H1 (cell line): ENCODE data around the gene CTPS1. TPM values are rescaled to one million over a fixed set of nuclear protein-coding genes. Genes with fewer than 3 reads are reported as not detected.

Experiments
- CTCF ChIA-PET: fragments of 300-600 bp; sonication (Branson Sonifier 250); formaldehyde crosslinking; loops from one replicate; lab custom pipeline; 2021; ENCODE audit not compliant: partially characterized antibody; lab: Charles Lee
- POLR2A ChIA-PET: fragments of 300-600 bp; sonication (Branson Sonifier 250); formaldehyde crosslinking; loops from one replicate; lab custom pipeline; 2021; ENCODE audit warnings: inconsistent platforms; ENCODE audit not compliant: partially characterized antibody; lab: Charles Lee
- DNase-seq, 2 experiments: peaks; one replicate each; pipeline versions ENCODE4 v3.0.0 to v3.0.0-alpha.2; 2010 to 2022; ENCODE audit warnings: low spot score in 2 of 2, low read depth in 1 of 2, mixed read lengths in 1 of 2
- FAIRE-seq: peaks from 2 replicates; lab custom pipeline; 2011; peaks lifted over from hg19 to GRCh38; lab: Jason Lieb, UNC
- H2AFZ ChIP-seq: 2 replicates; pipeline ENCODE4 v1.8.1; 2012; ENCODE audit warnings: low read length, inconsistent platforms
- H2AK5ac ChIP-seq: 2 replicates; pipeline ENCODE4 v1.6.1; 2013; ENCODE audit warnings: low read depth, low read length
- H2BK120ac ChIP-seq: replicated peaks from 2 replicates; pipeline ENCODE3; 2013; ENCODE audit warnings: low read depth, low read length, inconsistent platforms
- H2BK12ac ChIP-seq: 2 replicates; pipeline ENCODE4 v1.6.1; 2013; ENCODE audit warnings: low read depth, low read length
- H2BK15ac ChIP-seq: 2 replicates; pipeline ENCODE4 v1.6.1; 2013; ENCODE audit warnings: low read length
- H2BK20ac ChIP-seq: 2 replicates; pipeline ENCODE4 v1.6.1; 2013; ENCODE audit warnings: low read length
- H2BK5ac ChIP-seq: 2 replicates; pipeline ENCODE4 v1.6.1; 2013; ENCODE audit warnings: low read depth, low read length
- H3K14ac ChIP-seq: 2 replicates; pipeline ENCODE4 v1.6.1; 2013; ENCODE audit warnings: inconsistent platforms; ENCODE audit not compliant: insufficient read length
- H3K18ac ChIP-seq: 2 replicates; pipeline ENCODE4 v1.6.1; 2013; ENCODE audit warnings: low read length; ENCODE audit errors: extremely low read depth
- H3K23ac ChIP-seq: 2 replicates; pipeline ENCODE4 v1.6.1; 2013; ENCODE audit warnings: inconsistent platforms; ENCODE audit not compliant: insufficient read length
- H3K23me2 ChIP-seq: 2 replicates; pipeline ENCODE4 v1.6.1; 2013; ENCODE audit warnings: low read depth, low read length
- H3K27ac ChIP-seq: 2 replicates; pipeline ENCODE4 v1.6.1; 2011; ENCODE audit warnings: low read depth, low read length, inconsistent platforms
- H3K27me3 ChIP-seq, 4 experiments: replicated peaks in 1 of 4; 1 replicate in 1 of 4; 2 replicates in 3 of 4; pipeline versions ENCODE4 v1.6.1 to v1.8.1; 2011 to 2013; ENCODE audit warnings: low read length in 3 of 4, mild to moderate bottlenecking in 3 of 4, inconsistent platforms in 2 of 4, mixed read lengths in 2 of 4, moderate library complexity in 1 of 4; ENCODE audit not compliant: control insufficient read depth in 3 of 4, insufficient read depth in 3 of 4; ENCODE audit errors: extremely low read depth in 1 of 4
- H3K36me3 ChIP-seq, 4 experiments: 2 replicates each; pipeline versions ENCODE4 v1.6.1 to v1.8.1; 2011 to 2013; ENCODE audit warnings: mild to moderate bottlenecking in 4 of 4, low read length in 3 of 4, moderate library complexity in 2 of 4, control low read depth in 1 of 4, inconsistent platforms in 1 of 4; ENCODE audit not compliant: insufficient read depth in 4 of 4, control insufficient read depth in 2 of 4
- H3K4ac ChIP-seq: replicated peaks from 2 replicates; pipeline ENCODE3; 2013; ENCODE audit warnings: low read length, low read depth, mixed read lengths, inconsistent platforms; ENCODE audit not compliant: insufficient read length
- H3K4me1 ChIP-seq, 4 experiments: replicated peaks in 1 of 4; 1 replicate in 1 of 4; 2 replicates in 3 of 4; pipeline versions ENCODE4 v1.6.1 to v1.8.1; 2011 to 2013; ENCODE audit warnings: low read length in 3 of 4, inconsistent platforms in 2 of 4, mixed read lengths in 1 of 4; ENCODE audit not compliant: insufficient read depth in 4 of 4, control insufficient read depth in 3 of 4
- H3K4me2 ChIP-seq, 2 experiments: 2 replicates each; pipeline versions ENCODE4 v1.6.1 to v1.8.1; 2011 to 2013; ENCODE audit warnings: low read depth in 2 of 2, low read length in 2 of 2, control low read depth in 1 of 2, inconsistent platforms in 1 of 2, mild to moderate bottlenecking in 1 of 2; ENCODE audit not compliant: insufficient read depth in 1 of 2
- H3K4me3 ChIP-seq, 4 experiments: fragments of 200-600, 300-600 bp in 1 of 4; sonication (generic), shearing (Covaris generic), sonication (Bioruptor Twin) in 1 of 4; 2 replicates each; pipeline versions ENCODE4 v1.5.1 to v1.8.1; 2011 to 2016; ENCODE audit warnings: low read length in 4 of 4, low read depth in 3 of 4, control low read depth in 2 of 4, inconsistent platforms in 2 of 4, mild to moderate bottlenecking in 2 of 4, mixed read lengths in 1 of 4, moderate library complexity in 1 of 4; ENCODE audit not compliant: insufficient read depth in 2 of 4; ENCODE audit errors: extremely low read depth in 1 of 4
- H3K56ac ChIP-seq: replicated peaks from 2 replicates; pipeline ENCODE3; 2013; ENCODE audit warnings: low read depth, mild to moderate bottlenecking, mixed read lengths, low read length, inconsistent platforms; ENCODE audit not compliant: insufficient read length
- H3K79me1 ChIP-seq: 2 replicates; pipeline ENCODE4 v1.6.1; 2013; ENCODE audit warnings: low read depth, low read length, control low read depth
- H3K79me2 ChIP-seq, 2 experiments: 2 replicates each; pipeline versions ENCODE4 v1.6.1 to v1.8.1; 2012 to 2013; ENCODE audit warnings: low read length in 2 of 2, mild to moderate bottlenecking in 2 of 2, inconsistent platforms in 1 of 2; ENCODE audit not compliant: insufficient read depth in 2 of 2, control insufficient read depth in 1 of 2
- H3K9ac ChIP-seq, 4 experiments: replicated peaks in 1 of 4; 1 replicate in 1 of 4; 2 replicates in 3 of 4; pipeline versions ENCODE4 v1.6.1 to v1.8.1; 2011 to 2013; ENCODE audit warnings: low read depth in 3 of 4, low read length in 3 of 4, control low read depth in 2 of 4, mild to moderate bottlenecking in 2 of 4, moderate library complexity in 2 of 4, inconsistent platforms in 1 of 4; ENCODE audit errors: extremely low read depth in 1 of 4
- H3K9me3 ChIP-seq, 2 experiments: 2 replicates each; pipeline versions ENCODE4 v1.6.1 to v1.8.1; 2012 to 2013; ENCODE audit warnings: mild to moderate bottlenecking in 2 of 2, moderate library complexity in 2 of 2, control low read depth in 1 of 2, inconsistent platforms in 1 of 2, low read depth in 1 of 2, low read length in 1 of 2, mixed read lengths in 1 of 2; ENCODE audit not compliant: insufficient read depth in 2 of 2
- H4K20me1 ChIP-seq, 2 experiments: replicated peaks in 1 of 2; 2 replicates each; pipeline versions ENCODE3 to v1.8.1; 2011 to 2013; ENCODE audit warnings: inconsistent platforms in 2 of 2, low read length in 2 of 2, mild to moderate bottlenecking in 1 of 2; ENCODE audit not compliant: insufficient read depth in 2 of 2, control insufficient read depth in 1 of 2
- H4K5ac ChIP-seq: 2 replicates; pipeline ENCODE4 v1.6.1; 2013; ENCODE audit warnings: low read length, low read depth, mixed read lengths, inconsistent platforms; ENCODE audit not compliant: insufficient read length
- H4K8ac ChIP-seq: 2 replicates; pipeline ENCODE4 v1.8.0; 2013; ENCODE audit warnings: mild to moderate bottlenecking, moderate library complexity, low read length, inconsistent platforms; ENCODE audit not compliant: insufficient read depth; ENCODE audit errors: extremely low read depth
- H4K91ac ChIP-seq: replicated peaks from 2 replicates; pipeline ENCODE3; 2013; ENCODE audit warnings: low read length, mixed read lengths, inconsistent platforms; ENCODE audit not compliant: insufficient read length
- CTCF ChIP-seq, 3 experiments: IDR thresholded peaks; 1 replicate in 2 of 3; 2 replicates in 1 of 3; pipeline versions ENCODE4 v1.5.1 to v1.6.1; 2011; ENCODE audit warnings: low read length in 3 of 3, mild to moderate bottlenecking in 3 of 3, inconsistent platforms in 2 of 3, low read depth in 1 of 3, moderate library complexity in 1 of 3; ENCODE audit not compliant: insufficient read depth in 1 of 3; ENCODE audit errors: control extremely low read depth in 1 of 3
- GABPA ChIP-seq: IDR thresholded peaks from 2 replicates; pipeline ENCODE4 v1.6.1; 2011; ENCODE audit warnings: mild to moderate bottlenecking, low read length, moderate library complexity, borderline replicate concordance; ENCODE audit not compliant: insufficient read depth
- WGBS, 2 experiments: shearing (Covaris generic) in 1 of 2; methylation state at CpG; one replicate each; pipeline versions ENCODE4 v1.1.6 to v1.1.7; 2013 to 2015; ENCODE audit warnings: low lambda C conversion rate in 2 of 2, mixed read lengths in 2 of 2, inconsistent platforms in 1 of 2, low coverage in 1 of 2, missing lambda C conversion rate in 1 of 2; ENCODE audit not compliant: insufficient replicate concordance in 2 of 2, insufficient coverage in 1 of 2, insufficient read length in 1 of 2; ENCODE audit errors: extremely low coverage in 1 of 2, missing lambda C conversion rate in 1 of 2; 5-methylcytosine and 5-hydroxymethylcytosine counted together
- polyA plus RNA-seq, 7 experiments: library from polyadenylated mRNA; depleted of rRNA in 3 of 7; stranded (reverse) in 5 of 7; unstranded in 2 of 7; fragments of >200 nt in 5 of 7; fragments of 200-250 nt in 2 of 7; gene quantifications; 1 replicate in 5 of 7; 2 replicates in 1 of 7; 4 replicates in 1 of 7; pipeline versions ENCODE4 v1.2.1 to v1.2.3, GENCODE V29; 2011 to 2013; ENCODE audit warnings: missing spikeins in 2 of 7, mixed read lengths in 2 of 7
- total RNA-seq: library from RNA; stranded (reverse); fragmentation: NEBNext Ultra II Directional; extraction: Animal tissue kit (Norgen Biotek cat#: 25700); gene quantifications from 2 replicates; pipeline ENCODE4 v1.2.1, GENCODE V29; 2021

CTPS1 gene
- total and polyA plus RNA-seq, 2 of the 8 experiments (the other 6 are each of a cell fraction or from before 2014, with no cell fraction given) = 35.5 to 103 TPM

DNA sequence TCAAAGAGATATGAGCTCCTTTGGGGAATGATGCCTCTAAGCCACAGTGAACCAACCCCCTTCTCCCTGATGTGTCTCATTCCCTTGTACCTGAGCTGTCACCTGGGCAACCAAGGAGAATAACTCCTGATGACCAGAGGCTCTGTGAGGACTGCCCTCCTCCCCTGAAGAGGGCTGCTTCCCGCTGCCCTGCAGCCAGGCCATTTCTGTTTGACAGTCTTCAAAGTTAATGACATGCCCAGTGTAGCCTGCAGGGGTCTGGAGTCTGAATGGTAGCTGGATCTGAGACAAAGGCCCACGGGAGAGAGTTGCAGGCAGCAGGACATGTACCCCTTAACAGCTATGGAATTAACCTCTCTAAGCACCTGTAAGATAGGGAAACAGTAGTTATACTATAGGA lies 45.5 kb downstream of the CTPS1 start:
- ChIA-PET CTCF (interaction anchor here (0.7 to 4.1 kb wide), 7 partner anchors 10 to 466 kb away, joined by 3 to 20 read pairs (median 4); no protein-coding TSS in a partner anchor), POLR2A (interaction anchor here (0.9 to 2.5 kb wide), 6 partner anchors 8 to 46 kb away, joined by 3 to 9 read pairs (median 6); no protein-coding TSS in a partner anchor)
- Histone ChIP-seq H3K36me3 (peaks cover 0 to 5% (median 3%) of the 10 kb centered on the region in 4 experiments; a peak in 1 of 8 replicates), H3K56ac (no peak overlapping the region), H3K9me3 (no peaks in the 10 kb centered on the region), H3K4me3 (no peak overlapping the region), H3K79me2 (no peaks in the 10 kb centered on the region), H3K27ac (no peak overlapping the region), H3K4ac (no peak overlapping the region), H2BK20ac (no peak overlapping the region), H3K18ac (no peak overlapping the region), H2BK120ac (no peak overlapping the region), H2BK5ac (no peak overlapping the region), H3K27me3 (peaks cover 0 to 13% (median 6%) of the 10 kb centered on the region in 4 experiments; a peak in 5 of 7 replicates), H4K8ac (no peak overlapping the region), H2AFZ (no peak overlapping the region), H3K9ac (no peak overlapping the region), H2AK5ac (no peak overlapping the region), H4K91ac (no peak overlapping the region), H3K79me1 (no peaks in the 10 kb centered on the region), H2BK12ac (no peak overlapping the region), H3K14ac (no peak overlapping the region), H4K5ac (no peak overlapping the region), H3K23me2 (no peaks in the 10 kb centered on the region), H3K4me2 (no peak overlapping the region), H3K23ac (no peak overlapping the region), H2BK15ac (no peak overlapping the region), H3K4me1 (peaks cover 0 to 7% (median 4%) of the 10 kb centered on the region in 4 experiments; a peak in 4 of 7 replicates), H4K20me1 (peaks cover 4 to 7% of the 10 kb centered on the region in 2 experiments)
- DNase-seq (no peak), FAIRE-seq (no peak)
- WGBS, 2 experiments = 69% methylated on average over 2 of the region's 2 CpGs; no CpG with 5 or more reads in 1 of the 2 experiments
- TF ChIP-seq CTCF (IDR thresholded peaks at IDR 0.05; ENCODE audit: control extremely low read depth in 1 of 3, insufficient read depth in 1 of 3, low read depth in 1 of 3, low read length in 3 of 3) (0 out of 4 replicates have a peak, but pooled peaks of 1 of the 3 experiments have one; percentile 8), GABPA (no peak)
